Measurements from ENCODE around the gene KIAA1586. TPM values are rescaled to one million over a fixed set of nuclear protein-coding genes. Genes with fewer than 3 reads are reported as not detected.
A peak's percentile ranks its signal among the peaks of the same experiment; 100 is the strongest.
"Not testable (repeated sequence)": the region's sequence is repeated elsewhere in the genome, so short reads cannot be mapped to it uniquely, and the experiment has no call there.

The KIAA1586 gene
- total RNA-seq, 6 donors from 2014 or later: 2.7 to 11.3 (median 7.5) TPM

- no peak overlapping the region for H3K27ac ChIP-seq
- TF ChIP-seq POLR2A (IDR thresholded peaks at IDR 0.05) (no peak), EP300 (IDR thresholded peaks at IDR 0.05) (no peak), CTCF (IDR thresholded peaks at IDR 0.05) (no peak)
- no peak for DNase-seq
- WGBS, 2 donors: 30 to 52% methylated on average over 3 of the region's 3 CpGs
- no peaks in the 10 kb centered on the region for H3K9me3 ChIP-seq
- ATAC-seq (ENCODE audit: low FRiP score in 2 of 2): no peak
- H3K4me1 ChIP-seq: no peaks in the 10 kb centered on the region
- no peak overlapping the region for H3K4me3 ChIP-seq
- no peaks in the 10 kb centered on the region for H3K27me3 ChIP-seq
- no peaks in the 10 kb centered on the region for H3K36me3 ChIP-seq
Observed at GRCh38 chr6:57006101-57006500, 40.4 kb upstream of the KIAA1586 start.

DNA sequence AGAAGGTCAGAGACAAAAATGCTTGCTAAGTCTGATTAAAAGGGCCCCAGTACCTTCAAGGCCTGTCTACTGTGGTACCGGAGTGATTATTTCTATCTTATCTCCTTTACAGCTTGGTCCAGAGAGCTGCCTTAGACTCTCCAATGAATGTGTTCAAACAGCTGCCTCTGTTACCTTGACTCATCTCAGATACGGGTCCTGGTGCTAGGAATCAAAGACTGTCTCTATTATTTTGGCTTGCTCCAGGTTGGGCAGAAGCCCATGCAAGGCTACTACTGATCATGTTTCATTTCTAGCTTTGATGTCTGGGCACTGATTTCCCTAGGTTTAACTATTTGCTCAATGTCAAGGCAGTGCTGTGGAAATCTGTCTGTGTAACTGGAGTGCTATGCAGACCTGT, 38.4 kb upstream of the KIAA1586 start:
- not testable (repeated sequence) for H3K4me3 ChIP-seq; H3K9me3 ChIP-seq; H3K36me3 ChIP-seq; H3K27ac ChIP-seq; H3K4me1 ChIP-seq; DNase-seq; ATAC-seq (ENCODE audit: low FRiP score in 2 of 2); H3K27me3 ChIP-seq
- 93 to 95% methylated on average over 2 of the region's 2 CpGs for WGBS, 2 donors

- no peak for ATAC-seq (ENCODE audit: low FRiP score in 2 of 2)
- Histone ChIP-seq H3K27me3 (no peaks in the 10 kb centered on the region), H3K27ac (no peak overlapping the region), H3K4me3 (no peak overlapping the region), H3K4me1 (no peaks in the 10 kb centered on the region), H3K36me3 (no peaks in the 10 kb centered on the region), H3K9me3 (no peaks in the 10 kb centered on the region)
- 53 to 60% methylated on average over 2 to 4 of the region's 4 CpGs for WGBS, 2 donors
- TF ChIP-seq EP300 (IDR thresholded peaks at IDR 0.05) (no peak), CTCF (IDR thresholded peaks at IDR 0.05) (no peak), POLR2AphosphoS5 (IDR thresholded peaks at IDR 0.05) (no peak), POLR2A (IDR thresholded peaks at IDR 0.05) (no peak)
- DNase-seq: no peak
Observed at GRCh38 chr6:57013521-57013926, 33.0 kb upstream of the KIAA1586 start.

GRCh38 chr6:57017069-57017468, 29.4 kb upstream of the KIAA1586 start:
- DNase-seq: no peak
- Histone ChIP-seq H3K27ac (no peak overlapping the region), H3K36me3 (no peaks in the 10 kb centered on the region), H3K27me3 (no peaks in the 10 kb centered on the region), H3K9me3 (no peaks in the 10 kb centered on the region), H3K4me3 (no peak overlapping the region), H3K4me1 (no peaks in the 10 kb centered on the region)
- no peak for ATAC-seq (ENCODE audit: low FRiP score in 2 of 2)
- TF ChIP-seq POLR2AphosphoS5 (IDR thresholded peaks at IDR 0.05): no peak
- TF ChIP-seq CTCF (IDR thresholded peaks at IDR 0.05): no peak
- TF ChIP-seq POLR2A (IDR thresholded peaks at IDR 0.05): no peak
- TF ChIP-seq EP300 (IDR thresholded peaks at IDR 0.05): no peak
- WGBS, 2 donors: 54 to 65% methylated on average over 3 of the region's 3 CpGs

DNA sequence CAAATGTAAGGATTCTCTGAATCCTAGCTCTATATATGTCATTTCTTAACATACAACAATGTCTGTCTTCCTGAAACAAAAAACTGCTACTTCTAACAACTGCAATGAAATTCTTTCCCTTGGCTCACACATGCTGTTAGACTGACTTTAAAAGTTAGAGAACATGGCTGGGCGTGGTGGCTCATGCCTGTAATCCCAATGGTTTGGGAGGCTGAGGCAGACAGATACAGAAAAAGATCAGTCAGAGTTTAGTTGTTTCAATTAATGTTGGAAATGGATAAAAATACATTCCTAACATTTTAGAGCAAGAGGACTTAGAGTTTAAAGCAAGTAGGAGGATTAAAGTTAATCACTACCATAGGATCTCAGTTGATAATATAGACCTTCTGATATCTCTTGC, 28.7 kb upstream of the KIAA1586 start:
- no peaks in the 10 kb centered on the region for H3K9me3 ChIP-seq
- WGBS, 2 donors: 89 to 94% methylated on average over 1 of the region's 1 CpG
- ATAC-seq (ENCODE audit: low FRiP score in 2 of 2) (peak in 1 of 2 donors; percentile 72), DNase-seq (no peak)
- no peaks in the 10 kb centered on the region for H3K36me3 ChIP-seq
- no peak overlapping the region for H3K27ac ChIP-seq
- H3K4me1 ChIP-seq: no peaks in the 10 kb centered on the region
- H3K4me3 ChIP-seq: no peak overlapping the region
- TF ChIP-seq EP300 (IDR thresholded peaks at IDR 0.05): no peak
- no peak for TF ChIP-seq CTCF (IDR thresholded peaks at IDR 0.05)
- TF ChIP-seq POLR2AphosphoS5 (IDR thresholded peaks at IDR 0.05): no peak
- no peak for TF ChIP-seq POLR2A (IDR thresholded peaks at IDR 0.05)
- no peaks in the 10 kb centered on the region for H3K27me3 ChIP-seq

All from upper lobe of left lung (tissue), 6 donors.